Bladder microvascular endothelial cell (primary cell): ENCODE measurements around the gene CD86. TPM values are rescaled to one million over a fixed set of nuclear protein-coding genes. Genes with fewer than 3 reads are reported as not detected.

ENCODE experiments used
- total RNA-seq: library from RNA; depleted of rRNA; stranded (reverse); fragments of >200 nt; gene quantifications from 2 replicates; pipeline ENCODE4 v1.2.3, GENCODE V29; 2014

Gene CD86, protein sequence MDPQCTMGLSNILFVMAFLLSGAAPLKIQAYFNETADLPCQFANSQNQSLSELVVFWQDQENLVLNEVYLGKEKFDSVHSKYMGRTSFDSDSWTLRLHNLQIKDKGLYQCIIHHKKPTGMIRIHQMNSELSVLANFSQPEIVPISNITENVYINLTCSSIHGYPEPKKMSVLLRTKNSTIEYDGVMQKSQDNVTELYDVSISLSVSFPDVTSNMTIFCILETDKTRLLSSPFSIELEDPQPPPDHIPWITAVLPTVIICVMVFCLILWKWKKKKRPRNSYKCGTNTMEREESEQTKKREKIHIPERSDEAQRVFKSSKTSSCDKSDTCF
- total RNA-seq: not detected in 2 replicates

DNA sequence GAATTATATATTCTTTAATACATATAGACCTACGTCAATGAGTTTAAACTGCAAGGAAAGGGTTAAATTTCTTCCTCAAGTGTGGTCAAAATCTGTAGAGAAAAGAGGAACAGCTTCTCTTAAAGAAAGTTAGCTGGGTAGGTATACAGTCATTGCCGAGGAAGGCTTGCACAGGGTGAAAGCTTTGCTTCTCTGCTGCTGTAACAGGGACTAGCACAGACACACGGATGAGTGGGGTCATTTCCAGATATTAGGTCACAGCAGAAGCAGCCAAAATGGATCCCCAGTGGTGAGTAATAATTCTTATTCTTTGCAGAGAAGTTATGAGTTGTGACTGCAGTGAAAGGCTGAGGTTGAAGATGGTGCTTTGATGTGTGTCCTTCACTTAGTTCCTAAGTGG lies at the start of gene CD86:
CD86 (plus strand) TSS at position 148 of the 400 bp plus-strand sequence; CDS start at position 276, 128 bp downstream.

DNA sequence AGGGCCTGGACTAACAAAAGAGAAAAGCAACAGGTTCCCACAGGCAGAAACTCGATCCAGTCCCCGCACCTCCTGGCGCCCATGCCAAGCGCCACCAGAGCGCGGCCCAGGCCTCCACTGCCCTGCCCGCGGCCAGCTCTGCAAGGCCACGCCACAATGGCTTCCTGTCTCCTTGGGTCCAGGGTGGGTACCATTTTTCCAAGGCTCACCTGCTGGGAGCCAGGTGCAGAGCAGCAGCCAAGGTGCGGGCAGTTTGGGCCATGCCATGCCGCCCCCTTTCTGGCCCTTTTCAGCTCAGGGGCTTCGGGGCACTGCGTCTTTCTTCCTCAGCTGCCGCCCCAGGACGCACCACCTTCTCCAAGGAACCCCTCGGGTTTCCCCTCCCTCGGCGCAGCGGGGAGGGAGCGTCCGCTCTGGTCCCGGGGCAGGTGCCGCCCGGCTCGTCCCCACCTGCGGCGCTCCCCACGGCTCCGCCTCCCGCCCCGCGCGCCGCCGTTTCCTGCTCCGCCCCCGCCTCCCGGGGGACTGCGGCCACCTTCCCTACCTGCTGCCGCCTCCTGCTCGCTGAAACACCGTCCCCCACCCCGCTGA lies 33.3 kb upstream of the CD86 start, which contains the start of gene ILDR1:
ILDR1 (minus strand) TSS at position 437 of the 591 bp plus-strand sequence; CDS start at position 267, 170 bp downstream.

Other genes with a start within 250 kb of the CD86 start
- 6.3 and 18.4 TPM in 2 replicates for gene IQCB1, start 220.3 kb upstream of the CD86 start, total RNA-seq
- 1.1 and 1.5 TPM in 2 replicates for gene EAF2, start 220.2 kb upstream of the CD86 start, total RNA-seq
- under 0.01 and 0.31 TPM in 2 replicates for gene SLC15A2, start 161.0 kb upstream of the CD86 start, total RNA-seq
- not detected in 2 replicates for gene ILDR1, start 33.1 kb upstream of the CD86 start, total RNA-seq
- gene CASR, start 128.3 kb downstream of the CD86 start, total RNA-seq: not detected in 2 replicates